Hematopoietic multipotent progenitor cell treated with erythropoietin and hydrocortisone succinate and interleukin-3 and kit ligand, for 15 days (in vitro differentiated cells): ENCODE measurements around the gene IGFBP3.

Source experiments
- DNase-seq: peaks from one replicate; pipeline ENCODE4 v3.0.0-alpha.2; 2015; ENCODE audit warnings: low spot score

IGFBP3 gene

DNA sequence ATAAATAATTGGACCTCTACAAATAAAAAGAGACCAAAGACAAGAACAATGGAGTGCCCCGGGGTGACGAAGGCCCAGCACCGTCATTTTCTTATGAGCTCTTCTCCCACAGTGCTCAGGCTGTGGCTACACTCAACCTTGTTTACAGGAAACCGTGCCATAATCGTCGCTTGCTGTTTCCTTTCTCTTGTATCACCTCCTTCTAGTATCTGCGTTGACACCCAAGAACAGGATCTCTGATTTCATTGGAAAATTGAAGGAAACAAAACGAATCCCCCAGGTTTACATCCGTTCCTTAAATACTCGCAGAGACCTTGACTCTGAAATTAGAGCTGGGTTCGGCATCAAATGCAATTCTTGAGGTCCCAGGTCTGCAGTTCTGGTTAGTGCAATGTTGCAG lies 1.7 kb upstream of the IGFBP3 start:
- DNase-seq = no peak

DNA sequence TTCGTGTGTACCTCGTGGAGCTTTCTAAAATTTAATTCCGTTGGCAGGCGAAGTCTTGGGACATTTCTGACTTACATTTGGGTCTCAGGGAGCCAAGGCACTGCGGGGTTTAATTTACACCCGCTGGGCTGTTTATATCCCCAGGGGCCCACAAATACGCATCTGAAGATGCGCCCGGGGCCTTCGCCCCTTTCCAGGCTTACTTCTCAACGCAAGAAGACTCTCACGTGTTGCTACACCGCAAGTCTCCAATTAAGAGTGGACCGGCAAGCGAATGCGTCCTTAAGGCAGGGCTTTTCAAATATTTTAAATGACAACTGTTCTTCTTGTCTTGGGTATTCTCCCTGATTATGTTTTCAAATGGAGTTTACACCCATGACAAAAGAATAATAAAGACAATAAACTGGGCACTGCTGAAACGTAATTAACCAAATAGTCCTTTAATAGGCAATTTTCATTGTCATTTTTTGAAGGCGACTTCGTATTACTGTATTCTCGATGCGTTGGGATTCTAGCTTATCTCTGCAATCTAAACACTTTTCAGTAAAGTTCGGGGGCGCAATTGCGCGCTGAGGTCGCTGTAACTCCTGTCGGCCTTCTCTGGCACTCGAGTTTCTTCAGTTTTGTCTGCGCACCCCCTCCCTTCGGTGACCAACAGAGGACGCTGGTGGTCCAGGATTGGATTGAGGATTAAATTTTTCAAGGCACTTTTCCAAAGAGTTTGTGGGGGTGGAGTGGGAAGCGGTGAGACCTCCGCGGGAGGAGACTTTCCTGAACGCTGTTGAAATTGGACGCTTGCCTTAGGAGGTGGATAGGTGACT lies 837 bp upstream of the IGFBP3 start:
- DNase-seq = no peak

DNA sequence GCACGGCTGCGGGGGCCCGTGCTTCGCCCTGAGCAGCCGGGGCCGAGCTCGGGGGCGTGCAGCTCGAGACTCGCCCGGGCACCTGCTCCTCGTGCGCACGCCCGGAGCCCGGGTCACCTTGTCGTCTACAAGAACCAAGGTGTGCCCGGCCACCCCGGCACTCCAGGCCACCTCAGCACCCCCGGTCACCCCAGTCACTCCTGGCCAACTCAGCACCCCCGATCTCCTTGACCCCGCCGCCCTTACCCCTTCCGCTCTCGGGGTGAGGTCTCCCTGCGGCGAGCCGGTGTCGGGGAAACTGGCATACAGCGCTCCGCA lies 268 bp upstream of the IGFBP3 start:
- no peak for DNase-seq

DNA sequence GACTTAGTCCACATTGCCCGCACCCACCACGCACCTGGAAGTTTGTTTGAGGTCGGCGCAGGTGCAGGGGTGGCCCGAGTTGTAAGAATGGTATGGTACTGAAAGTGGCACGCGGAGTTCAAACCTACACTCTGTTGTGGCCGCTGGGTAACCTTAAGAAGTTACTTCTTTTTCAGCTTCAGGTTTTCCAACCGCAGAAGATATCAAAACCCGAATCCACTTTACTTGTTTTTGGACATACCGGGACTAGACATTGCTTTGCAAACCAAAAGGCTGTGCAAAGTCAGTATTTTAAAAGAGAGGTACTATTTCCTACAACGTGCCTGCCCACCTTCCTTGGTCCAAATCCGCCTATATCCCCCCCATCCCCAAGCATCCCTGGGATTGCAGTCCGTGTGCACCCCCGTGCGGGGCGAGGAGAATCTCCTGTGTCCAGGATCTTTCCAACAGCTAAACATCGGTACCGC lies 1.0 kb downstream of the IGFBP3 start:
- DNase-seq = no peak

DNA sequence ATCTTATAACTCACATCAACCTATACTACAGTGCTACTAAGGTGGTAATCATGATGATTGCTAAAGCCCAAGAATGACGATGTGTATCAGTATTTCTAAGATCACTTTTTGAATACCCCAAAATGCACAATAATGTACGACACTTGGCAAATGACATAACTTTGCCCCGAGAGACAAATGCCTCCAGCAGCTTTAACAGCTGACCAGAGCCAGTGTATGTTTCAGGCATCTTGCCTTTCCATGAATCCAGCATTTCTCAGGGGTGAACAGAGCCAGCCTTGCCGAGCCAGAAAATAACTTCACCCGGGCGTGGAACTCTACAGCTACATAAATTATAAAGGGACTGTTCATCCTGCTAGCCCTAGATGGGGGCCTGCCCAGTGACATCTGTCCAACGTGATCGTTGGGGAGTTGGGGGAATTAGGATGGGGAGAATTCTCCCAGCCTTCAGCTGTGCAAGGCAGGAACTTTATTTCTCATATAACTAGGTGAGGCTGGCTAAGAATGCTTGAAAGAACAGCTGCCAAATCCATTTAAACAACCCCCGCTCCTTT lies 1.8 kb downstream of the IGFBP3 start:
- no peak for DNase-seq

DNA sequence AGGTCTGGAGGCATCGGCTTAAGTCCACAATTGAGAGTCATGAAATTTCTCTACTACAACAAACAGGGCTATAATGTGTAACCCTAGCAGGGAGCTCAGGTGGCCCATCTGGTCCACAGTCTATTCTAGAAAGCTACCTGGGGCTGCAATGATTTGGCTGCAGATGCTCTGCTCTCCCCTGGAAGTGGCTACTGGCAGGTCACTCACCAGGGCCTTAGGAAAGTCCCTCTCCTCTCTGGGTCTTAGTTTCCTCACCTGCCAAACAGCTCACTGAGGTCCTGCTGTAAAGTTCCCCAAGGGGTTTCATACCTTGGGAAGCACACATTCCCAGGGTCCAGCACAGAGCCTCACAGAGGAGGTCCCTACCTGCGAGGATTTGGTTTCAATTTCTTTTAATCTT lies 2.5 kb downstream of the IGFBP3 start:
- no peak for DNase-seq

DNA sequence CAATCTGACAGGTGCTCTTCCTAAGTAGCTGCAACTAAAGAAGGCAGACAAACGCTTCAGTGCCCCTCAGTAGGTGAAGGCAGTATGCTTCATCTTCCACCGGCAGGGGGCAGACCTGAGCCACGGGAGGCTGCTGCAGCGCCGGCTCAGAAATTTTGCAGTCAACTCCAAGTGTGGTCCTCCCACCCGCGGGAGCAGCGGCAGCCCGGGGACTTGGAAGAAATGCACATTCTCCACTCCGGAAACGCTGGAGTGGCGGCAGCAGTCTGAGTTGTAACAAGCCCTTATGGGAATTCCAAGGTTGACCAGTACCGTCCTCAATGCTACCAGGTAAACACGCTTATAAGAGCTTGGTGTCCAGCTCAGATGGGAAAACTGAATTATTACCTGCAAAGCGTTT lies 3.4 kb downstream of the IGFBP3 start:
- peak; percentile 61 for DNase-seq

DNA sequence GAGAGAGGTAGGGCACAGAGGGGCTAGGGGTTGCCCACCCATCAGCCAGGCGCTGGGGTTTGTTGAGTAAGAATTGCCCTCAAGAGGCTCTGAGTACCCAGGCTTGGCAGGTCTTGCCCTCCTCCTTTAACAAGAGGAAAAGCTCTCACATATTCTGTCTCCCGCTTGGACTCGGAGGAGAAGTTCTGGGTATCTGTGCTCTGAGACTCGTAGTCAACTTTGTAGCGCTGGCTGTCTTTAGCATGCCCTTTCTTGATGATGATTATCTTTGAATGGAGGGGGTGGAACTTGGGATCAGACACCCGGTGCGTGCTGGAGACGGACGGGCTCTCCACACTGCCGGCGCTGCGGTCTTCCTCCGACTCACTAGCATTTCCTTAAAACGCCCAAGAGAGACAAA lies 4.0 kb downstream of the IGFBP3 start:
- DNase-seq = no peak

DNA sequence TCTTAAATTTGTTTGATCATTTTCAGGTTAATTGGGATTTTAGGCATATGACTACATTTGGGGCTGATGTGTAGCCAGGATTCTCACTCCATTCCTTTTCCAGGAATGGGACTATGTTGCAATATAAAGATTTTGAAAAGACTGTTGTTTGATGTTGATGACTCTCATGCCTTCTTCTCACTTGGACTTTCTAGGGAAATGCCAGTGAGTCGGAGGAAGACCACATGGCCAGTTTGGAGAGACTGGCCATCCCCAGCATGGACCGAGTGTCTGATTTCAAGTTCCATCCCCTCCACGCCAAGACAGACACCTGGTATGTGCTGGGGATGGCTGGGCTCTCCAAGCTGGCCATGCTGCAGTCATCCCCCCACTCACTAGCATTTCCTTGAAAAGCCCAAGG lies 5.5 kb downstream of the IGFBP3 start:
- no peak for DNase-seq

DNA sequence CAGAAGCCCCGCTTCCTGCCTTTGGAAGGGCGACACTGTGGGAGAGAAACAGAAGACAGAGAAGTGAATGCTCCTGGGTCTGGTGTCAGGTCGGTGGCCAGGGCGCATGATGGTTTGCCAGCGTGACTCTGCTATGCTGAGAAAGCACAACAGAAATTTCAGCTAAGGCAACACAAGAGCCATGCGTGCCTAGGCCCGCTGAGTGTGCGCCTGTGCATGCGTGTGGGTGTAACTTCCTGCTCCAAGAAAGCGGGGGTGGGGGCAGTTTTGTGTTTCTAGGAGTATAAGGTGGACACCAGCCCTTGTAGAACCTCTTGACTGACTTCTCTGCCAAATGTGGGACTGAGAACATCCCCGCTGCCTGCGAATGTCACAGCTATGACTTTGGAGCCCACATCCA lies 6.2 kb downstream of the IGFBP3 start:
- no peak for DNase-seq

DNA sequence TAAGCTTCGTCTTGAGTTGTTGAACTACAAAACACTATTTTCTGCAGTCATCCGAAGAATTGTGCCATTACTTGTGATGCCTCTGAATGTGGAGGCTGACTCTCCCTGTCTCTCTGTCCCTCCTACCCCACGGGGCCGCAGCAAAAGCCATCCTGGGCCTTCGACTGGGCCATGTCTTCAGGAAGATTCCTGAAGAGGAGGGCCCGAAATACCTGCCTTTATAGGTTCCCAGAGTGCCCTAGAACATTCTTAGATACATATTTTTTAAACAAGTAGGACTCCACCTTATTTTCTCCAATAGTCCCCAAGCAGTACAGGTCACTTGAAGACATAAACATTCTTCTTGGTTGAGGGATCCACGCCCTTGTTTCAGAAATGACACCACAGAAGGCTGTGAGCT lies 8.1 kb downstream of the IGFBP3 start:
- DNase-seq = no peak

DNA sequence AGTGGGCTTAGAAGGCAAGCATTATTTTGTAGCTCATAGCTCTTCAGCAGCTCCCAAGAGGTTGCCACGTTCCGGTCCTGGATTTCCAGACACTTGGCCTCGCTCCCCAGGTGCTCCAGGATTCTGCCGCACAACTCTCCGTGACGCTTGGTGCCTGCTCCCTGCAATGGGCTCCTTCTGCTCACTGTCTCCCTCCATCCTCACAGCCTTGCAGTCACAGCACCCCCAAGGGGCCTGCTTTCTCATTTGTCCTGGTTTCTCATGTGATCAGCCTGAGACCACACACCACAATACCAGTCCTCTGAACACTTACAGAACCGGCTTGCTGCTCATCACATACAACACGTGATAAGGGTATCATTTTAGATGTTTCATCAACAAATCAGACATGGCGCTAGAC lies 9.8 kb downstream of the IGFBP3 start:
- no peak for DNase-seq

DNA sequence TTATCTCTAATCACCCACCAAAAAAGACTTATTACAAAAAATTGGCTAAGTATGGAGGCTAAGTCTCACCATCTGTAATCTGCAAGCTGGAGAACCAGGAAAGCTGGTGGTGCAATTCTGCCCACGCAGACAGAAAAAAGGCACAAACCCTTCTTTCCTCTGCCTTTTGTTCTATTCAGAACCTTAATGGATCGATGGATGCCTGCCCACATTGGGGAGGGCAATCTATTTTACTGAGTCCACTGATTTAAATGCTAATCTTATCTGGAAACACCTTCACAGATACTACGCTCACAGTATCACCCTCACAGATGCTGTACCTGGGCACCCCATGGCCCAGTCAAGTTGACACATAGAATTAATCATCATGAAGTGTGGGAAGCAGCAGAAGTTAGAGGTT lies 10.2 kb downstream of the IGFBP3 start:
- DNase-seq = no peak

DNA sequence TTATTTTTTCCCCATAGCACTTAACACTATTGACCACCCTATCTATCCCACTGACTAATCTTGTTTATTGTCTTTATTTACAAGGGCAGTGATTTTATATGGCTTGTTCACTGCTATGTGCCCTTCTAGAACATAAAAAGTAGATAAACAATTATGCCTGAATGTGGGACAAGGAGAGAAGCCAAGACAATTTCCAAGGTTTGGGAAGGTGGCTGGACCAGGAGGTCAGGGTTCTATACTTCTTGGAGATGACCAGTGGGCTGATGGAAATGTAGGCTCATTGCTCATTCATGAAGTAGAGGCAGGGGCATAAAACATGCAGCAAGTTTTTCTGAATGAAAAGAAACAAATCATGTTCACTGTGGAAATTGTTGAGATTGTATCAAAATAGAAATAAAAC lies 11.5 kb downstream of the IGFBP3 start:
- DNase-seq = no peak

DNA sequence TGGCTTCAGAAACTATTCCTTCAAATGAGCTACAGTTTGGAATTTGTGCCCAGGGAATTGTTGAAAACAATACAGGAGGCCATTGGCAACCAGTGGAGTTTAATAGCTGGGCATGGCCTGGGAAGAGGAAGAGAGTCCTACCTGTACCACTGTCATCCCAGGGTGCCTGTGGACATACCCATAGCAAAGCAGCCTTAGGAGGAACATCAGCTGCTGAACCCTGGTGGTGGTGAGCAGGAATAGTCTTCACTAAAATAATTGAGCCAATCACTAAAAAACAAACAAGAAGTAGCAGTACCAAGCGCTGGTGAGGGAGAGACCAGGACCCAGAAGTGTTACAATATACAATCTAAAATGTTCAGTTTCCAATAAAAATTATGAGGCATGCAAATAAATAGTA lies 18.3 kb downstream of the IGFBP3 start:
- no peak for DNase-seq

DNA sequence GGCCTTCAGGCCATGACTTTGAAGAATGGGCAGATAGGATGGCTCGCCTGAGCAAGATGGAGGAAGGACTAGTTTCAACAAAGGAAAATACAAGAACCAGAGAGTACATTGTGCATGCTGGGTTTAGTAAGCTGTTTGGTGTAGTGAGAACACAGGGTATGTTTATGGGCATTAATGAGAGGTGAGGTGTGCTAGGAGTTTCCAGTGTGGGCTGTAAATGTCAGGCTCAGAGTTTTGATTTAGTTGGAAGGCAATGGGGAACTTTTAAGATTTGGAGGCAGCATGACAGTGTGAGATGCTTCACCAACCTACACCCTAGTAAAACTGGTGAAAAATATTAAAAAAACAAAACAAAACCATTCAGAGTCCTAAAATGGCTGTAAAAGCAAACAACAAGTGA lies 19.5 kb downstream of the IGFBP3 start:
- no peak for DNase-seq

DNA sequence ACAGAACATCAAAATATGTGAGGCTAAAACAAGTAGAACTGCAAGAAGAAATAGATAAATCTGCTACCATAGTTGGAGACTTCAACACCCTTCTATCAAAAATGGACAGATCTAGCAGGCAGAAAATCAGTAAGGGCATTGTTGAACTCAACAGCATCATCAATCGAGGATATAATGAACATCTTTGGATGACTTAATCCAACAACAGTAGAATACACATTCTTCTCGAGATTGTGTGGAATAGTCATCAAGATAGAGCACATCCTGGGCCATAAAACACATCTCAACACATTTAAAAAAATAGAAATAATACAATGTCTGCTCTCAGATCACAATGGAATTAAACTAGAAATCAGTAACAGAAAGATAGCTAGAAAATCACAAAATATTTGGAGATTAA lies 22.9 kb downstream of the IGFBP3 start:
- no peak for DNase-seq

DNA sequence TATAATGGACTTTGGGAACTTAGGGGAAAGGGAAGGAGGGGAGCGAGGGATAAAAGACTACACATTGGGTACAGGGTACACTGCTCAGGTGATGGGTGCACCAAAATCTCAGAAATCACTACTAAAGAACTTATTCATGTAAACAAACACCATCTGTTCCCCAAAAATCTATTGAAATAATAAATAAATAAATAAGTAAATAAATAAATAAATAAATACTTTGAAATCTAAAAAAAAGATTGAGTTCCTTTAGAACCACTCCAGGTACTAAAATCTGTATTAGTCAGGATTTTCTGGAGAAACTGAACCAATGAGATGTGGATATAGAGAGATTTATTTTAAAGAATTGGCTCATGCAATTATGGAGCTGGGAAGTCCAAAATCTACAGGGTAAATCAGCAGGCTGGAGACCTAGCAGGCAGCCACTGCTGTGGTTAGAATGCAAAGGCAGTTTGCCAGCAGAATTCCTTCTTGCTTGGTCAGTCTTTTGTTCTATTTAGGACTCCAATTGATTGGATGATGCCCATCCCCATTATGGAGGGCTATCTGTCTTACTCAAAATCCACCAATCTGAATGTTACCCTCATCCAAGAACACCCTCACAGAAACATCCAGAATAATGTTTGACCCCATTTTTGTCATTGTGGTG lies 23.9 kb downstream of the IGFBP3 start:
- DNase-seq = no peak

DNA sequence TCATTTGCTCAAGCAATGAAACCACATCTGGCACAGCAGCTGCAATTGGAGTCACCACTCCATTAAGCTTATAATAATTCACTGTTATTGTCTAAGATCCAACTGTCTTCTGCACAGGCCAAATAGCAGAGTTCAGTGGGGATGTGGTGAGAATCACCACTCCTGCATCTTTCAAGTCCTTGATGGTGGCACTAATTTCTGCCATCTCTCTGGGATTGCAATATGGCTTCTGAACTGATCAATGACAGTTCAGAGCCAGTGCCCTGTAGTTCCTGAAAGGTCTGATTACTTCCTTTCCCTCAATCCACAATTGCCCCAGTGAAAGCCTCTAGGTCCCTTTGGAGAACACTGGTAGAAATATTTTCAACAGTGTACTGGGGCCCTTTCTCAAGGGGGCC lies 26.4 kb downstream of the IGFBP3 start:
- DNase-seq = no peak

DNA sequence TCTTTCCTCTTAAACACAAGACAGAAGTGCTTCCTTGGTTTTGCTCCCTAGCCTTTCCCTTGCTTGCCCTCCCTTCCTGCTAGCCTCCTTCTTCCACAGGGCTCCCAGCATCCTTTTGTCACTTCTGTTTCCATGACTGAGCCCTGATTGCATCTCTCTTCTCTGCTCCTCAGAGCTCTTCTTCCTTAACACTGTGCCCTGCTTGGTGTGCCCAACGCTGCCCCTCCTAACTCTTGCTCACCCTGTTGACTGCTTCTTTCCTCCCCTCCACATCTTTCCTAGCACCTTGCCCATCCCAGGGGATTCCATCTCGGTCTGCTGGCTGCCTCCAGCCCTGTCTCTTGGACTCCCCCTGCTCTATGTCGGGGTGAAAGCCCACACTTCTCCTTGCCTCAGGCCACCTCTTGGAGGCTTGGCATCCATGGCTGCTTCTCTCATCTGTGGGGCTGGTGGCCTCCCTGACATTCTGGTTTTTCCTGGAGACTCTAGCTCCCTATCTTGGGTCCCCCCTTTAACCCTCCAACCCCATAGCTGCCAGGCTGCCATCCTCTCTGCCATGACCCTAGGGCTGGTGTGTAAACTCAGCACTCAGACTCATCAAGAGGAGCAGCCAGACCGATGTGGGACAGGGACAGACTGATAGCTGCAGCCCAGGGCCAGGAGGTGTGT lies 26.9 kb downstream of the IGFBP3 start:
- no peak for DNase-seq

DNA sequence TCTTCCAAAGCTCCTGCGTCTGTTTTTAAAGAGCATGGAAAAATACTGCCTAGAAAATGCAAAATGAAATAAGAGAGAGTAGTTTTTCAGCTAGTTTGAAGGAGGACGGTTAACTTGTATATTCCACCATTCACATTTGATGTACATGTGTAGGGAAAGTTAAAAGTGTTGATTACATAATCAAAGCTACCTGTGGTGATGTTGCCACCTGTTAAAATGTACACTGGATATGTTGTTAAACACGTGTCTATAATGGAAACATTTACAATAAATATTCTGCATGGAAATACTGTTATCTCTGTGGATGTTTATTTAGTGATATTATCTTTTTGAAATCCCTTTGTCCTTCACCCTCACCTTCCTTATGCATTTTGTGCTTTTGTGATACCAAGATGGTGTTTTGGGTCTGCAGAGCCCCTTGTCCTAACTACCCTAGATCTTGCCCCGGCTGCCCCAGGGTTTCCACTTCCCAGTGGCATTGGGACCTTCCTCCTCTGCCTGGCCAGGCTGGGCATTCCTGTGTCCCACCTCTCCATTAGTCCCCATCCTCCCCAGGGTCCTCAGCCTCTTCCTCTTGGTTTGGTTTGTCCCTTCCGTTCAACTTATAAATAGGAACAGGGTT lies 27.6 kb downstream of the IGFBP3 start:
- DNase-seq = no peak

DNA sequence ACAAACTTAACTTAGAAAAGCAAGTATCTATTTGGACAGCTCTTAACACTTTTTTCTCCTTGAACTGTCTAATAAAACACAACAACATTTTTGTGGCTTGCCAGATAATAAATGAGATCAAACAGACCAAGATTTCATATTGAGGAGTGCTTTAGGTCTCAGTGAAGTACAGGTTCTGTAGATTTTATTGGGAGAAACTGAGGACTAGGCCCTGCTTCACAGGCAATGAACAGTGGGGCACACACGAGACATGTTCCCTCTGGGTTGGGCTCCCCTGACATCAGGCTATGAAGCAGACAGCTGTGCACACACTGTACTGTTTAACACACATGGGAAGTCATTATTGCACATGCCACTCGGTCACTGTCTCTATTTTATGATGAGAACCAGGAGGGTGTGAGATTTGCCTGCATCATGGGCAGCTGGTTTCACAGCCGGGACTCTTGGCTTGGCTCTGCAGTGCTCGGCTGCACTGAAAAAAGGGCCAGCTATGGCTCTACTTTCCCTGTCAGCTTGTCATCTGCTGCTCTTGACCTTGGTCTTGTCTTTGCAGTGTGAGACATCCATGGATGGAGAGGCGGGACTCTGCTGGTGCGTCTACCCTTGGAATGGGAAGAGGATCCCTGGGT lies 28.6 kb downstream of the IGFBP3 start:
- DNase-seq = no peak
